Astrocyte (in vitro differentiated cells and primary cell): ENCODE measurements around the gene APC2. TPM values are rescaled to one million over a fixed set of nuclear protein-coding genes. Genes with fewer than 3 reads are reported as not detected.

Source experiments
- DNase-seq: peaks from one replicate; pipeline ENCODE4 v3.0.0-alpha.2; 2010; ENCODE audit warnings: low read depth
- FAIRE-seq: peaks from 2 replicates; lab custom pipeline; 2011; peaks lifted over from hg19 to GRCh38; lab: Jason Lieb, UNC
- H2AFZ ChIP-seq: 2 replicates; pipeline ENCODE4 v1.6.0; 2012; ENCODE audit warnings: low read depth, low read length, inconsistent platforms
- H3K27ac ChIP-seq: 2 replicates; pipeline ENCODE4 v1.5.1; 2011; ENCODE audit warnings: low read depth, low read length, inconsistent platforms
- H3K27me3 ChIP-seq: 2 replicates; pipeline ENCODE4 v1.6.0; 2011; ENCODE audit warnings: low read length, inconsistent platforms; ENCODE audit not compliant: insufficient read depth
- H3K36me3 ChIP-seq: 2 replicates; pipeline ENCODE4 v1.5.1; 2011; ENCODE audit warnings: low read length, inconsistent platforms; ENCODE audit not compliant: insufficient read depth
- H3K4me1 ChIP-seq: 2 replicates; pipeline ENCODE4 v1.5.1; 2011; ENCODE audit warnings: low read length, inconsistent platforms; ENCODE audit not compliant: insufficient read depth
- H3K4me2 ChIP-seq: 2 replicates; pipeline ENCODE4 v1.6.0; 2012; ENCODE audit warnings: low read length, inconsistent platforms
- H3K4me3 ChIP-seq: 2 replicates; pipeline ENCODE4 v1.5.1; 2011; ENCODE audit warnings: low read depth, mild to moderate bottlenecking, low read length, inconsistent platforms; ENCODE audit not compliant: insufficient read depth
- H3K79me2 ChIP-seq: 2 replicates; pipeline ENCODE4 v1.6.0; 2012; ENCODE audit warnings: mild to moderate bottlenecking, low read length, inconsistent platforms; ENCODE audit not compliant: insufficient read depth
- H3K9ac ChIP-seq: 2 replicates; pipeline ENCODE4 v1.6.0; 2012; ENCODE audit warnings: mild to moderate bottlenecking, low read length, inconsistent platforms
- H3K9me3 ChIP-seq: 2 replicates; pipeline ENCODE4 v1.5.1; 2012; ENCODE audit warnings: low read depth, mild to moderate bottlenecking, low read length, inconsistent platforms; ENCODE audit not compliant: insufficient read depth
- H4K20me1 ChIP-seq: 2 replicates; pipeline ENCODE4 v1.6.0; 2012; ENCODE audit warnings: low read length, inconsistent platforms; ENCODE audit not compliant: insufficient read depth
- H3K27ac Mint-ChIP-seq: one replicate; pipeline ENCODE4 v1.8.0; 2021; ENCODE audit warnings: mild to moderate bottlenecking, mixed read lengths; ENCODE audit not compliant: unreplicated experiment
- H3K27me3 Mint-ChIP-seq: one replicate; pipeline ENCODE4 v1.8.0; 2021; ENCODE audit warnings: low read depth, mixed read lengths; ENCODE audit not compliant: unreplicated experiment
- H3K36me3 Mint-ChIP-seq: one replicate; pipeline ENCODE4 v1.8.0; 2021; ENCODE audit warnings: low read depth, mixed read lengths; ENCODE audit not compliant: unreplicated experiment
- H3K4me1 Mint-ChIP-seq: one replicate; pipeline ENCODE4 v1.8.0; 2021; ENCODE audit warnings: low read depth, mixed read lengths; ENCODE audit not compliant: unreplicated experiment
- H3K4me3 Mint-ChIP-seq: one replicate; pipeline ENCODE4 v1.8.0; 2021; ENCODE audit warnings: mild to moderate bottlenecking, moderate library complexity, mixed read lengths; ENCODE audit not compliant: unreplicated experiment
- H3K9me3 Mint-ChIP-seq: one replicate; pipeline ENCODE4 v1.8.0; 2021; ENCODE audit warnings: mild to moderate bottlenecking, mixed read lengths; ENCODE audit not compliant: unreplicated experiment
- CTCF ChIP-seq: IDR thresholded peaks from 2 replicates; pipeline ENCODE4 v1.5.1; 2011; ENCODE audit warnings: low read depth, mild to moderate bottlenecking, inconsistent platforms, low read length, moderate library complexity; ENCODE audit not compliant: insufficient read depth
- EZH2 ChIP-seq: IDR thresholded peaks from 2 replicates; pipeline ENCODE4 v1.6.1; 2012; ENCODE audit warnings: mild to moderate bottlenecking, low read length, inconsistent platforms; ENCODE audit not compliant: insufficient read depth
- total RNA-seq: library from RNA; stranded (reverse); gene quantifications from 2 replicates; pipeline ENCODE4 v1.2.1, GENCODE V29; 2021

Gene APC2
- total RNA-seq, 1 donor from 2014 or later, result 7.1 TPM

DNA sequence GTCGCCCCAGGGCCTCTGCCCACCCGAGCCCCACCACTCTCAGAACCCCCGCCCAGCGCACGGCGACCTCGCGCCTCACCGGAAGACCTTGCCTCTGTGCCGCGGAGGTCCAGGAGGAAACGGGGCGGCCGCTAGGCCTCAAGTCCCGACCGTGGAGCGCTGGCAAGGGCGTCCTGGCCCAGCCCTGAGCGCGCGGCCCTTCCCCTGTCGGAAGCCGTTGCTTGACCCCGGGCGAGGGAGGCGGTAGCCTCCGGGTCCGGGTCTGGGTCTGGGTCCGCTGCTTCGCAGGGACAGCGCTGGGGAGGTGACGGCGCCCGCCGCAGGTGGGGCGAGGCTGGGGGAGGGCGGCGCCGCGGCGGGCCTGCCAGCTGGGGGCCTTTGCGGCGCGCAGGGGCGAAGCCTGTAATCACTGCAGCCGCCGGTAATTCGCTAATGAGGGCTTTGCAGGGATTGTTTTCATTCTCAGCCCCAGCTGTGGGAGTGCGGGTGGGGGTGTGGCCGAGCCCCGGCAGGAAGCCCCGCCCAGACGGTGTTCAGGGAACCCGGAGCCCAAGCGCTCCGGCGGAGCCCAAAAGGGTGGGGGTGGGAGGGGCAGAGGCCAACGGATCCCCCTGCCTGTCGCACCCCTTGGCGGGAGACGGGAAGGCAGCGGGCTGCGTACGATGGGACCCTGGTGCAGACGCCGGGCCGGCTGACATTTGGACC, 20.5 kb downstream of the APC2 start:
- no peaks in the 10 kb centered on the region for H3K36me3 Mint-ChIP-seq
- FAIRE-seq (no peak), DNase-seq (no peak)
- no peaks in the 10 kb centered on the region for H3K79me2 ChIP-seq
- no peak overlapping the region for H2AFZ ChIP-seq
- no peak for TF ChIP-seq CTCF
- TF ChIP-seq EZH2, result peak; percentile 90
- no peak overlapping the region for H3K4me3 ChIP-seq
- peak overlapping the region; percentile 60 for H3K4me2 ChIP-seq
- H3K4me1 ChIP-seq, result peaks cover 12% of the 10 kb centered on the region
- no peaks in the 10 kb centered on the region for H3K36me3 ChIP-seq
- H3K9me3 Mint-ChIP-seq, result peaks cover 3% of the 10 kb centered on the region
- no peaks in the 10 kb centered on the region for H3K9me3 ChIP-seq
- H3K9ac ChIP-seq, result no peak overlapping the region
- no peak overlapping the region for H3K27ac ChIP-seq
- H3K27ac Mint-ChIP-seq, result peak overlapping the region; percentile 86
- H4K20me1 ChIP-seq, result peaks cover 52% of the 10 kb centered on the region
- H3K27me3 ChIP-seq, result peaks cover 5% of the 10 kb centered on the region
- no peaks in the 10 kb centered on the region for H3K4me1 Mint-ChIP-seq
- peak overlapping the region; percentile 67 for H3K4me3 Mint-ChIP-seq
- H3K27me3 Mint-ChIP-seq, result peaks cover 2% of the 10 kb centered on the region

DNA sequence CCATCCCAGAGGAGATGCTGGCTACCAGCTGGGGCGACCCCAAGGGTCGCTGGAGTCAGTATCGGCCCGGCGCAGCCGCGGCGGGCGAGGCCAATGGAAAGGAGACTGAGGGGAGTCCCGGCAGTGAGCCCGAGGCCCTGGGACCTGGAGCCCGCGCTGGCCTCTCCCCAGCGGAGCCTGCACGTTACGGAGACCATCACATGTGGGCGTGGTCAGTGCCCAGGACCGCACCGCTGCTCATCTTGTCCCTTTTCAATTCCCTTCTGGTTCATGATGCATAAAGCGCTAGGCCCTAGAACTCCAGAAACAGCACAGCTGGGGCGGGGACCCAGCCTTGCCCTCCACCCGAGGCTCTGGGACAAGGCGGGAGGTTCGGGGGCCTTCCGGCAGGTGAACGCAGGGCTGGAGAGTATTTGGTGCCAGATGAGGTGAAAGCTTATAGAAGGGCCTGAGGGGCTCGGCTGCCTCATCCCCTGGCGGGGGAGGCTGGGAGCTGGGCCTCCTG, 21.1 kb downstream of the APC2 start:
- Mint-ChIP-seq H3K4me1 (no peaks in the 10 kb centered on the region), H3K36me3 (no peaks in the 10 kb centered on the region), H3K27ac (no peak overlapping the region), H3K27me3 (peaks cover 2% of the 10 kb centered on the region), H3K9me3 (peaks cover 3% of the 10 kb centered on the region), H3K4me3 (no peak overlapping the region)
- no peaks in the 10 kb centered on the region for H3K9me3 ChIP-seq
- H3K4me2 ChIP-seq, result peak overlapping the region; percentile 60
- no peak overlapping the region for H3K9ac ChIP-seq
- DNase-seq (no peak), FAIRE-seq (no peak)
- H3K27ac ChIP-seq, result no peak overlapping the region
- peaks cover 5% of the 10 kb centered on the region for H3K27me3 ChIP-seq
- TF ChIP-seq CTCF, result no peak
- TF ChIP-seq EZH2, result peak; percentile 49
- no peaks in the 10 kb centered on the region for H3K36me3 ChIP-seq
- peaks cover 58% of the 10 kb centered on the region for H4K20me1 ChIP-seq
- no peak overlapping the region for H3K4me3 ChIP-seq
- H3K79me2 ChIP-seq, result peaks cover 3% of the 10 kb centered on the region
- H3K4me1 ChIP-seq, result peaks cover 12% of the 10 kb centered on the region
- no peak overlapping the region for H2AFZ ChIP-seq
